HL-60 (cell line): ENCODE results near the gene TFF3.

ENCODE experiments used
- DNase-seq, 2 experiments: peaks; one replicate each; pipeline ENCODE4 v3.0.0-alpha.2; 2010 to 2020; ENCODE audit warnings: low read depth in 1 of 2, low spot score in 1 of 2
- H3K27ac ChIP-seq: fragments of 250-450 bp; sonication (Bioruptor Pico); replicated peaks from 2 replicates; pipeline ENCODE4 v1.5.1; 2020; ENCODE audit warnings: mild to moderate bottlenecking, moderate library complexity
- H3K27me3 ChIP-seq: fragments of 250-450 bp; sonication (Bioruptor Pico); 2 replicates; pipeline ENCODE4 v1.5.1; 2021; ENCODE audit warnings: mild to moderate bottlenecking, moderate library complexity; ENCODE audit not compliant: insufficient read depth, poor library complexity, severe bottlenecking
- H3K4me3 ChIP-seq: replicated peaks from 2 replicates; pipeline ENCODE4 v1.5.1; 2011; ENCODE audit warnings: mild to moderate bottlenecking, control low read depth, low read length; ENCODE audit not compliant: insufficient read depth
- GABPA ChIP-seq: IDR thresholded peaks from 2 replicates; pipeline ENCODE4 v1.6.1; 2012; ENCODE audit warnings: low read depth
- POLR2AphosphoS5 ChIP-seq: IDR thresholded peaks from 2 replicates; pipeline ENCODE4 v1.6.1; 2012; ENCODE audit warnings: low read depth
- REST ChIP-seq: IDR thresholded peaks from 2 replicates; pipeline ENCODE4 v1.6.1; 2012; ENCODE audit warnings: low read depth; ENCODE audit not compliant: insufficient replicate concordance
- SPI1 ChIP-seq: IDR thresholded peaks from 2 replicates; pipeline ENCODE4 v1.6.1; 2012; ENCODE audit warnings: low read depth, mild to moderate bottlenecking, borderline replicate concordance
- TF ChIP-seq, protein P1 (sequence below): IDR thresholded peaks from one replicate; pipeline ENCODE4 v1.5.1; 2011; ENCODE audit warnings: low read length, control low read depth, inconsistent platforms; ENCODE audit not compliant: insufficient read depth

Gene TFF3

DNA sequence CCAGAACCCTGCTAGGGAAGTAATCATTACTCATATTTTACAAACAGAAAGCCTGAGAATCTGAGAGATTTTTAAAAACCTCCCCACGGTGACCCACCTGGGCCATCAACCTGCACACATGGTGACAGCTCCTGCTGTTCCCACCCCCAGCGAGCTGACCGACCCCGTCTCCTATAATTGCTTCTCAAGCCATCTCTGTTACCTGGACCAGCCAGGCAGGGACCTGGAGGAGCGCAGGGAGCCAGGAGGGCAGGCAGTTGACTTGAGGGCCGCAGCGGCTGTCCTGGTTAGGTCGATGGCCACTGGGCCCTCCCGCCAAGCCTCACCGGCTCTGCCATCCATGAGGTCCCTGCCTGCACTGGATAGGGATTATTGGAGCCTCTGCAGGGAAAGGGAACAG, 27.9 kb upstream of the TFF3 start:
- H3K4me3 ChIP-seq = no peak overlapping the region
- no peak for TF ChIP-seq REST
- TF ChIP-seq SPI1 = no peak
- TF ChIP-seq, protein P1, sequence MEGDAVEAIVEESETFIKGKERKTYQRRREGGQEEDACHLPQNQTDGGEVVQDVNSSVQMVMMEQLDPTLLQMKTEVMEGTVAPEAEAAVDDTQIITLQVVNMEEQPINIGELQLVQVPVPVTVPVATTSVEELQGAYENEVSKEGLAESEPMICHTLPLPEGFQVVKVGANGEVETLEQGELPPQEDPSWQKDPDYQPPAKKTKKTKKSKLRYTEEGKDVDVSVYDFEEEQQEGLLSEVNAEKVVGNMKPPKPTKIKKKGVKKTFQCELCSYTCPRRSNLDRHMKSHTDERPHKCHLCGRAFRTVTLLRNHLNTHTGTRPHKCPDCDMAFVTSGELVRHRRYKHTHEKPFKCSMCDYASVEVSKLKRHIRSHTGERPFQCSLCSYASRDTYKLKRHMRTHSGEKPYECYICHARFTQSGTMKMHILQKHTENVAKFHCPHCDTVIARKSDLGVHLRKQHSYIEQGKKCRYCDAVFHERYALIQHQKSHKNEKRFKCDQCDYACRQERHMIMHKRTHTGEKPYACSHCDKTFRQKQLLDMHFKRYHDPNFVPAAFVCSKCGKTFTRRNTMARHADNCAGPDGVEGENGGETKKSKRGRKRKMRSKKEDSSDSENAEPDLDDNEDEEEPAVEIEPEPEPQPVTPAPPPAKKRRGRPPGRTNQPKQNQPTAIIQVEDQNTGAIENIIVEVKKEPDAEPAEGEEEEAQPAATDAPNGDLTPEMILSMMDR = no peak
- no peak for TF ChIP-seq GABPA
- no peak for TF ChIP-seq POLR2AphosphoS5
- H3K27ac ChIP-seq = no peak overlapping the region
- no peak for DNase-seq
- no peaks in the 10 kb centered on the region for H3K27me3 ChIP-seq

- no peak for TF ChIP-seq REST
- no peak for TF ChIP-seq GABPA
- no peak for TF ChIP-seq POLR2AphosphoS5
- no peak for TF ChIP-seq SPI1
- TF ChIP-seq, protein P1 = no peak
- no peaks in the 10 kb centered on the region for H3K27me3 ChIP-seq
- DNase-seq = no peak
- H3K27ac ChIP-seq = no peak overlapping the region
- H3K4me3 ChIP-seq = no peak overlapping the region
Observed at GRCh38 chr21:42341776-42342542, 26.8 kb upstream of the TFF3 start.

- no peaks in the 10 kb centered on the region for H3K27me3 ChIP-seq
- no peak for TF ChIP-seq REST
- TF ChIP-seq, protein P1 = no peak
- TF ChIP-seq POLR2AphosphoS5 = no peak
- DNase-seq = no peak
Observed at GRCh38 chr21:42340187-42341050, 25.2 kb upstream of the TFF3 start.

More at GRCh38 chr21:42340187-42341050, 25.2 kb upstream of the TFF3 start:
- Histone ChIP-seq H3K27ac (no peak overlapping the region), H3K4me3 (no peak overlapping the region)
